Measurements from ENCODE around the gene TNFSF4.
"Not testable (repeated sequence)": the region's sequence is repeated elsewhere in the genome, so short reads cannot be mapped to it uniquely, and the experiment has no call there.

TNFSF4 gene

GRCh38 chr1:173206816-173207568, at the start of gene TNFSF4:
TSS of gene TNFSF4 (minus strand) at chr1:173207331. CDS start at chr1:173207176, 155 bp downstream.
- DNase-seq (ENCODE audit: low read depth), result no peak

DNA sequence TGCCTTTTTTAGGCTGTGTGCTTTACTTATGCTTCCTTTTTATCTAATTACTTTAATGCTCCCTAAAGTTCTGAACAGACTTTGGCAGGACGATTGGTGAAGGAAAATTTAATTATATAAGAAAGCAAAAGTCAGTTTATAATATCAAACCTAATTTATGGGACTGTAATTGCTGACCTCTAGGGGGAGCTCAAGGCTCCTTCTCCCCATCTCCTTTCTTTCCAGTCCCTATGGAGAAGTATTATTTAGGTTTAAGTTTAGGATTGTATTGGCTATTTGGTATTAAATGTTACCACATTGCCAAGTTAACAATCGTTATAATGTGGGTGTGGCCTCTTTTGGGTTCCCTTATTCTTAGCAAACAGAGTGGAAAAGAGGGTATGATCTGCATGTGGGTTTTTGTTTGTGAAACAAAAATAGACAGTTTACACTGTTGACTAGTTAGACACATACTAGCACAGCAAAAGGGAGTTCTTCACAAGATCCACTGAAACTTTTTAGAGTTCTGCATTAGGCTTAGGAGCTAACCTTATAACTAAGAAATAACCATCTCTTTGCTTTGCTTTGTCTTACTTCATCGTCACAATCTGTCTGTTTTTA, 48.2 kb upstream of the TNFSF4 start:
- DNase-seq (ENCODE audit: low read depth), result no peak

GRCh38 chr1:173253046-173253445, 45.9 kb upstream of the TNFSF4 start:
- DNase-seq (ENCODE audit: low read depth), result no peak

DNA sequence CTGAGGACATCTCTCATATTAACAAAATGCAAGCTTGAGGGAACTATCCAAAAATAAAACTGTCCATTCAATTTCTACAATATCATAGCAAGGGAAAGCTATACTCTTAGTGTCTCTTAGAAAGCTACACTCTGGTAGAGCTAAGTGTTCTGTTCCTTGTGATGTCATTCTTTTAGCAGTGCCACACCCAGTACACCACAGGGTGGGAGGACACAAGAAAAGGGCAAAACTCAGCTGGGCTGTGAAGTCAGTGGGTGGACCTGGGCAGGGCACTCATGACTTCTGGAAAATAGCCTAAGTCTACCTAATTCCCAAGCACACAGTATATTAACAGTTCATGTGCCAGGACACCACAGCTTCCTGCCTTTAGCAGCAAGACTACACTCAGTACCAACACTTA, 42.2 kb upstream of the TNFSF4 start:
- DNase-seq (ENCODE audit: low read depth), result no peak

- no peak for DNase-seq (ENCODE audit: low read depth)
Measured at GRCh38 chr1:173248247-173248940, 41.3 kb upstream of the TNFSF4 start.

- DNase-seq (ENCODE audit: low read depth), result no peak
Measured at GRCh38 chr1:173245892-173246291, 38.8 kb upstream of the TNFSF4 start.

- DNase-seq (ENCODE audit: low read depth), result no peak
Measured at GRCh38 chr1:173243300-173243699, 36.2 kb upstream of the TNFSF4 start.

- DNase-seq (ENCODE audit: low read depth), result no peak
Measured at GRCh38 chr1:173241528-173242347, 34.6 kb upstream of the TNFSF4 start.

DNA sequence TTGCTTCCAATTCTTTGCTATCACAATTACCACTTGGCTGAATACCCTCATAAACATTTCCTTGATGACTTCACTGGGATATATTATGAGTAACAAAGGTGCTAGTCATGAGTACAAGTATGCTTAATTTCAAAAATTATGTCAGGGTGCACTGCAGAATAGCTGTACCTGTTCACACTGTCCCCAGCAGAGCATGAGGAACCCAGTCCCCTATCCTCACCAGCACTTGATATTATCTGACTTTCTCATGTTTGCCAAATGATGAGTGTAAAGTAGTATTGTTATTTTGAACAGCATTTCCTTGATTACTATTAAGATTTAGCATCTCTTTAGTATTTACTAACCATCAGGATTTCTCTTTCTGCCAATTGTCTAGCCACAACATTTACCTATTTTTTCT, 33.5 kb upstream of the TNFSF4 start:
- DNase-seq (ENCODE audit: low read depth), result no peak

DNA sequence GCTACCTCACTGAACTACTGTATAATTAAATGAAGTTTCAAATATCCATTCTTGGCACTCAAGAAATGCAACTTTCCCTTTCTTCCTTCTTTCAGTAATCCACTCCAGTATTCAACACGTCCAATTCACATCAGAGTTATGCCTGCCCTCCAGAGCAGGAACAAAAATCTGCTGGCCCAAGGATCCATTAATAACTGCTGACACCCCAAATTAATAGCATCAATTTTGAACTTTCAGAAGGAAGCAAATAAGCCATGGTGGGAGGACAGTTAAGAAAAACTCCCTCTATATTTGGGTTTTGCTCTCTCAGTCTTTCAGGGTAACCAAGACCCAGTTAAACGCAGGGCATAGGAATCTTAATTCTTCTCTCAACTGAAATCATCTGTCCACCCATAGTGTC, 31.9 kb upstream of the TNFSF4 start:
- DNase-seq (ENCODE audit: low read depth), result no peak

GRCh38 chr1:173234899-173235298, 27.8 kb upstream of the TNFSF4 start:
- DNase-seq (ENCODE audit: low read depth), result no peak

DNA sequence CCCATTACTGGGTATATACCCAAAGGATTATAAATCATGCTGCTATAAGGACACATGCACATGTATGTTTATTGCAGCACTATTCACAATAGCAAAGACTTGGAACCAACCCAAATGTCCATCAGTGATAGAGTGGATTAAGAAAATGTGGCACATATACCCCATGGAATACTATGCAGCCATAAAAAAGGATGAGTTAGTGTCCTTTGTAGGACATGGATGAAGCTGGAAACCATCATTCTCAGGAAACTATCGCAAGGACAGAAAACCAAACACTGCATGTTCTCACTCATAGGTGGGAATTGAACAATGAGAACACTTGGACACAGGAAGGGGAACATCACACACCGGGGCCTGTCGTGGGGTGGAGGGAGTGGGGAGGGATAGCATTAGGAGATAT, 27.3 kb upstream of the TNFSF4 start:
- not testable (repeated sequence) for DNase-seq (ENCODE audit: low read depth)

- DNase-seq (ENCODE audit: low read depth), result not testable (repeated sequence)
Measured at GRCh38 chr1:173229031-173229430, 21.9 kb upstream of the TNFSF4 start.

- DNase-seq (ENCODE audit: low read depth), result no peak
Measured at GRCh38 chr1:173224949-173225348, 17.8 kb upstream of the TNFSF4 start.

DNA sequence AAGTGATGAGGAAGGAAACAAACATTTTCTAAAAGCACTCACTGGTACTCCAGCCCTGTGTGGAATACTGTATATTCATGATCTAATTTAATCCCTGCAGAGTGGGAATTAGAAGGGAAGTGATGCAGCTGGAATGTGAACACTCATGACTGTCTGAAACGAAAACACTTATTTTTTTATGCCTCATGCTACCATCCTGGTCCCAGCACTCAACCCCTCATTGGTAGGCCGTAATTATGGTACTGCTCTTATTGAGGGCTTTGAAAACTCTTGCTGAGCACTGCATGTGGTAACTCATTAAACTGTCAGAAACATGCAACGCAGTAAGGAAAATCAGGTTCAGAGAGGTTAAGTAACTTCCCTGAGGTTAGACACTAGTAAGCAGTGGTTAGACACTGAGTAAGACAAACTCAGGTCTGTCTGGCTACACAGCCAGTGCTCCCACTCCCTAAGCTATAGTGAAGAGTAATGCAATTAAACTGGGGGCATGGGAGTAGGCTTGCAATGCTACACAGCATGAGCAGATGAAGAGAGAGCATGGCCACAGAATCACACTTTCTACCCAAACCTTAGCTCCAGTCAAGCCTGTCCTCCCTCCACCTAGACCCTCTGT, 17.3 kb upstream of the TNFSF4 start:
- DNase-seq (ENCODE audit: low read depth), result no peak

DNA sequence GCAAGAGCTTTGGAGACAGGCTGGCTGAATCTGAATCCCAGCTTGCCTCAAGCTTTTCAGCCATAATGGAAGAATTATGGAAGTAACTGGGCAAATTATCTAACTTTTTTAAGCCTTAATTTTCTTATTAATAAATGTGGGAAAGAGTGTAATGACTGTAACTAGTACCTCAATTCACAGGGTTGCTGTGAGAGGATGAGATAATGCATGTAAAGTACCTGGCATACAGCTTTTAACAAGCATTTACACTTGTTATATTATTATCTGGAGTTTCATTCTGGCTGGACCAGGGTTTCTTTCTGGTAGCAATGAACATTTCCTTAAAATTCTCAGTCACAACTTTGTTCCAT, 15.9 kb upstream of the TNFSF4 start:
- DNase-seq (ENCODE audit: low read depth), result no peak

- DNase-seq (ENCODE audit: low read depth), result no peak
Measured at GRCh38 chr1:173222149-173223030, 15.3 kb upstream of the TNFSF4 start.

GRCh38 chr1:173220157-173220556, 13.0 kb upstream of the TNFSF4 start:
- DNase-seq (ENCODE audit: low read depth), result no peak

DNA sequence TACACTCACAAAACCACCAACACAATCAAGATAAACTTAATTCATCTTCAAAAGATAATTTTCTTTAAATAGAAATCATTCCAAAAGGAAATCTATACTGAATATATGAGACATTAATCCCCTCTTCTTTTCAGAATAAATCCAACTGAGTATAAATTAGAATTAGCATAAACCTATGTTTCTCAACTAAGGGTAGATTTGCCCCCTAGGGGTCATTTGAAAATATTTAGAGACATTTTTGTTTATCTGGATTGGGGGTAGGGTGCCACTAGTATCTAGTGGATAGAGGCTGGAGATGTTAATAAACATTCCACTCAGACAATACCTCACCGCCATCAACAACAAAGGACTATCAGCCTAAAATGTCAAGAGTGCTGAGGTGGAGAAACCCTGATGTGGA, 6.5 kb upstream of the TNFSF4 start:
- DNase-seq (ENCODE audit: low read depth), result no peak

- no peak for DNase-seq (ENCODE audit: low read depth)
Measured at GRCh38 chr1:173212952-173213491, 5.9 kb upstream of the TNFSF4 start.

Data from HS-27A (cell line).